ENCODE results near the gene FBXO30. TPM values are rescaled to one million over a fixed set of nuclear protein-coding genes. Genes with fewer than 3 reads are reported as not detected.

The FBXO30 gene
- total RNA-seq, 1 experiment from 2014 or later: 12.2 TPM

GRCh38 chr6:145783796-145784195, 30.8 kb downstream of the FBXO30 start:
- DNase-seq (ENCODE audit: low spot score): peak; percentile 52
- CTCF ChIA-PET: no interaction called here
- no peak overlapping the region for H3K27ac ChIP-seq (ENCODE audit: low read depth, low read length, poor library complexity, severe bottlenecking)
- no peaks in the 10 kb centered on the region for H3K27me3 ChIP-seq (replicated peaks; ENCODE audit: insufficient read depth, low read depth, low read length, poor library complexity)
- H3K36me3 ChIP-seq (ENCODE audit: insufficient read depth, low read length, poor library complexity, severe bottlenecking): no peaks in the 10 kb centered on the region
- POLR2A ChIA-PET (ENCODE audit: low non-redundant PET): no interaction called here
- peaks cover 12% of the 10 kb centered on the region for H3K9me3 ChIP-seq (ENCODE audit: low read depth, low read length, poor library complexity, severe bottlenecking)
- H3K4me3 ChIP-seq (ENCODE audit: low read depth, low read length, poor library complexity, severe bottlenecking): no peak overlapping the region
- H3K4me1 ChIP-seq (ENCODE audit: insufficient read depth, low read length, poor library complexity, severe bottlenecking): peaks cover 11% of the 10 kb centered on the region
- TF ChIP-seq CTCF (conservative IDR thresholded peaks at IDR 0.05; ENCODE audit: low read depth, low read length) (no peak), EZH2 (IDR thresholded peaks at IDR 0.05; ENCODE audit: borderline replicate concordance, low read depth, low read length, poor library complexity, severe bottlenecking) (no peak)
- intact Hi-C loops (cut with micrococcal nuclease; ENCODE audit: unreplicated experiment): no loop called here
- BruUV-seq (replicated peaks): no TSS peak

GRCh38 chr6:145772846-145773245, 41.7 kb downstream of the FBXO30 start:
- no peak overlapping the region for H3K27ac ChIP-seq (ENCODE audit: low read depth, low read length, poor library complexity, severe bottlenecking)
- no peaks in the 10 kb centered on the region for H3K4me1 ChIP-seq (ENCODE audit: insufficient read depth, low read length, poor library complexity, severe bottlenecking)
- H3K4me3 ChIP-seq (ENCODE audit: low read depth, low read length, poor library complexity, severe bottlenecking): no peak overlapping the region
- H3K36me3 ChIP-seq (ENCODE audit: insufficient read depth, low read length, poor library complexity, severe bottlenecking): no peaks in the 10 kb centered on the region
- no peak for DNase-seq (ENCODE audit: low spot score)
- TF ChIP-seq EZH2 (IDR thresholded peaks at IDR 0.05; ENCODE audit: borderline replicate concordance, low read depth, low read length, poor library complexity, severe bottlenecking) (no peak), CTCF (conservative IDR thresholded peaks at IDR 0.05; ENCODE audit: low read depth, low read length) (no peak)
- POLR2A ChIA-PET (ENCODE audit: low non-redundant PET): no interaction called here
- H3K27me3 ChIP-seq (replicated peaks; ENCODE audit: insufficient read depth, low read depth, low read length, poor library complexity): no peaks in the 10 kb centered on the region
- intact Hi-C loops (cut with micrococcal nuclease; ENCODE audit: unreplicated experiment): no loop called here
- CTCF ChIA-PET: no interaction called here
- BruUV-seq (replicated peaks): no TSS peak
- no peaks in the 10 kb centered on the region for H3K9me3 ChIP-seq (ENCODE audit: low read depth, low read length, poor library complexity, severe bottlenecking)

GRCh38 chr6:145765449-145765848, 49.1 kb downstream of the FBXO30 start:
- intact Hi-C loops (cut with micrococcal nuclease; ENCODE audit: unreplicated experiment): no loop called here

More at GRCh38 chr6:145765449-145765848, 49.1 kb downstream of the FBXO30 start:
- no peaks in the 10 kb centered on the region for H3K36me3 ChIP-seq (ENCODE audit: insufficient read depth, low read length, poor library complexity, severe bottlenecking)
- no peaks in the 10 kb centered on the region for H3K27me3 ChIP-seq (replicated peaks; ENCODE audit: insufficient read depth, low read depth, low read length, poor library complexity)
- TF ChIP-seq EZH2 (IDR thresholded peaks at IDR 0.05; ENCODE audit: borderline replicate concordance, low read depth, low read length, poor library complexity, severe bottlenecking) (no peak), CTCF (conservative IDR thresholded peaks at IDR 0.05; ENCODE audit: low read depth, low read length) (no peak)
- no peak overlapping the region for H3K4me3 ChIP-seq (ENCODE audit: low read depth, low read length, poor library complexity, severe bottlenecking)
- POLR2A ChIA-PET (ENCODE audit: low non-redundant PET): no interaction called here
- H3K27ac ChIP-seq (ENCODE audit: low read depth, low read length, poor library complexity, severe bottlenecking): no peak overlapping the region
- H3K9me3 ChIP-seq (ENCODE audit: low read depth, low read length, poor library complexity, severe bottlenecking): no peaks in the 10 kb centered on the region
- CTCF ChIA-PET: no interaction called here
- no peaks in the 10 kb centered on the region for H3K4me1 ChIP-seq (ENCODE audit: insufficient read depth, low read length, poor library complexity, severe bottlenecking)
- DNase-seq (ENCODE audit: low spot score): no peak
- no TSS peak for BruUV-seq (replicated peaks)

All from A673 (cell line).